ENCODE measurements around the gene WNT3A.

Gene WNT3A

GRCh38 chr1:228105996-228106799 is 99.4 kb downstream of the WNT3A start (continued):
- TF ChIP-seq TSHZ2 (CRISPR knock-in tag; IDR thresholded peaks at IDR 0.05) (no peak), PATZ1 (CRISPR knock-in tag; IDR thresholded peaks at IDR 0.05; ENCODE audit: borderline replicate concordance) (no peak), RARB (CRISPR knock-in tag; IDR thresholded peaks at IDR 0.05) (no peak), GLIS3 (CRISPR knock-in tag; IDR thresholded peaks at IDR 0.05) (no peak), CSRNP3 (CRISPR knock-in tag; IDR thresholded peaks at IDR 0.05) (no peak)

- ATAC-seq = no peak
- TF ChIP-seq ZFP3 (CRISPR knock-in tag; IDR thresholded peaks at IDR 0.05) (no peak), TCF4 (CRISPR knock-in tag; IDR thresholded peaks at IDR 0.05; ENCODE audit: borderline replicate concordance) (no peak)
These were observed 99.9 kb downstream of the WNT3A start for GRCh38 chr1:228106800-228107054.

- TF ChIP-seq TCF4 (CRISPR knock-in tag; IDR thresholded peaks at IDR 0.05; ENCODE audit: borderline replicate concordance) = no peak
- no peak for TF ChIP-seq ARNTL (CRISPR knock-in tag; IDR thresholded peaks at IDR 0.05; ENCODE audit: borderline replicate concordance, low read depth)
- TF ChIP-seq ZNF8 (CRISPR knock-in tag; IDR thresholded peaks at IDR 0.05) = no peak
- TF ChIP-seq CSRNP3 (CRISPR knock-in tag; IDR thresholded peaks at IDR 0.05) = no peak
- TF ChIP-seq ZFP30 (CRISPR knock-in tag; IDR thresholded peaks at IDR 0.05) = no peak
- TF ChIP-seq ZNF70 (CRISPR knock-in tag; IDR thresholded peaks at IDR 0.05) = no peak
- ATAC-seq = no peak
These were observed 100.8 kb downstream of the WNT3A start for GRCh38 chr1:228107636-228108035.

DNA sequence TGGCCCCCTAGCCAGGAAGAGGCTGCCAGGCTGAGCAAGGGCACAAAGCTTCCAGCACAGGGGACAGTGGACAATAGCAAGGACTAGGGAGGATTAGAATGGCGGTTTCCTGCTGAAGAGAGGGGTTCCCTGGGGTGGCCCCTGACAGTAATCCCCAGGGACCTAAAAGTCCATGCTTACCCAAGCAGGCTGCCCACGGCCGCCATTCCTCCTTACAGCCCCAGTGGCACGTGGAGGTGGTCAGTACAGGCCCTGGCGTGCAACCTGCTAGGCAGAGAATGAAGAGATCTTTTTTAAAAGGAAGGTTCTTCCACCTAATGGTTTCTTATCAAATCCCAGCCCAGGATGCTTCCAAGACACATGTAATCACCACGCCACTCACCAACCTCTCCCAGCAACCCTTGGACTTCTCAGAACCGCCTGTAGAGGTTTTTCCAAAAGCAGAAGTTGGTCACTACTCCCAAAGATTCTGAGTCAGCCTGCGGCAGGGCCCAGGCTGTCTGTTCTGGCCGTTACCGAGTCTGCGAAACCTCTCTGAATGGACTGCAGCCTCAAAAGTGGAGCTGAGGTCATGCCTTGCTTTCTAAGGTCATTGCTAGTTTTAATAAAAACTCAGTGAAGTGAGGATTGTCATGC is 101.4 kb downstream of the WNT3A start:
- no peak for ATAC-seq
- TF ChIP-seq ISL1 (CRISPR knock-in tag; IDR thresholded peaks at IDR 0.05) (no peak), RARB (CRISPR knock-in tag; IDR thresholded peaks at IDR 0.05) (no peak), ESRRG (CRISPR knock-in tag; IDR thresholded peaks at IDR 0.05) (no peak), OSR1 (CRISPR knock-in tag; IDR thresholded peaks at IDR 0.05) (no peak), ZFP30 (CRISPR knock-in tag; IDR thresholded peaks at IDR 0.05) (no peak), ARNTL (CRISPR knock-in tag; IDR thresholded peaks at IDR 0.05; ENCODE audit: borderline replicate concordance, low read depth) (no peak), ZNF8 (CRISPR knock-in tag; IDR thresholded peaks at IDR 0.05) (no peak)

DNA sequence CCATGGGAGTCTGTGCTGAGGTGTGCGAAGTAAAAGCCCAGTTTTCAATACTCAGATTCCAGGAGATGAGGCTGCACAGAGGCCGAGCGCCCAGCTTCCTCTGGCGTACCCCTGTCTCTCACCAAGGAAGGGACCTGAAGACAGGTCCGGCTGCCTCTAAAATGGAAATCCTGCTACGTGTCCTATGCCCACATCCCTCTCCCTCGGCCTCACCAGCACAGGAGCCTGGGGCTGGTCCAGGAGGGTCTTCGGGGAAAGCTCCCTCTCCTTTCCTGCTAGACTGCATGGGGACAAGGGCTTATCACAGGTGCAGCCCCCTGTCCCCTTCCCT is 101.9 kb downstream of the WNT3A start:
- ATAC-seq = no peak; the same call in 1 of the 3 replicates
- TF ChIP-seq PPARA (CRISPR knock-in tag; IDR thresholded peaks at IDR 0.05; ENCODE audit: borderline replicate concordance) = no peak
- TF ChIP-seq CSDC2 (CRISPR knock-in tag; IDR thresholded peaks at IDR 0.05) = no peak
- no peak for TF ChIP-seq TCF4 (CRISPR knock-in tag; IDR thresholded peaks at IDR 0.05; ENCODE audit: borderline replicate concordance)
- TF ChIP-seq ZFP30 (CRISPR knock-in tag; IDR thresholded peaks at IDR 0.05) = no peak
- TF ChIP-seq, protein P1, sequence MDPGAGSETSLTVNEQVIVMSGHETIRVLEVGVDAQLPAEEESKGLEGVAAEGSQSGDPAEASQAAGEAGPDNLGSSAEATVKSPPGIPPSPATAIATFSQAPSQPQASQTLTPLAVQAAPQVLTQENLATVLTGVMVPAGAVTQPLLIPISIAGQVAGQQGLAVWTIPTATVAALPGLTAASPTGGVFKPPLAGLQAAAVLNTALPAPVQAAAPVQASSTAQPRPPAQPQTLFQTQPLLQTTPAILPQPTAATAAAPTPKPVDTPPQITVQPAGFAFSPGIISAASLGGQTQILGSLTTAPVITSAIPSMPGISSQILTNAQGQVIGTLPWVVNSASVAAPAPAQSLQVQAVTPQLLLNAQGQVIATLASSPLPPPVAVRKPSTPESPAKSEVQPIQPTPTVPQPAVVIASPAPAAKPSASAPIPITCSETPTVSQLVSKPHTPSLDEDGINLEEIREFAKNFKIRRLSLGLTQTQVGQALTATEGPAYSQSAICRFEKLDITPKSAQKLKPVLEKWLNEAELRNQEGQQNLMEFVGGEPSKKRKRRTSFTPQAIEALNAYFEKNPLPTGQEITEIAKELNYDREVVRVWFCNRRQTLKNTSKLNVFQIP (CRISPR knock-in tag; IDR thresholded peaks at IDR 0.05; ENCODE audit: borderline replicate concordance, low read depth) = no peak
- TF ChIP-seq ZNF565 (CRISPR knock-in tag; conservative IDR thresholded peaks at IDR 0.05; ENCODE audit: low read depth) = no peak
- no peak for TF ChIP-seq RARB (CRISPR knock-in tag; IDR thresholded peaks at IDR 0.05)
- no peak for TF ChIP-seq TOX (CRISPR knock-in tag; IDR thresholded peaks at IDR 0.05; ENCODE audit: borderline replicate concordance)
- no peak for TF ChIP-seq ZNF70 (CRISPR knock-in tag; IDR thresholded peaks at IDR 0.05)
- TF ChIP-seq ZC3H10 (CRISPR knock-in tag; IDR thresholded peaks at IDR 0.05) = no peak
- TF ChIP-seq GLIS3 (CRISPR knock-in tag; IDR thresholded peaks at IDR 0.05) = no peak
- no peak for TF ChIP-seq BACH2 (CRISPR knock-in tag; IDR thresholded peaks at IDR 0.05; ENCODE audit: borderline replicate concordance)
- no peak for TF ChIP-seq ZFP3 (CRISPR knock-in tag; IDR thresholded peaks at IDR 0.05)
- TF ChIP-seq ZNF8 (CRISPR knock-in tag; IDR thresholded peaks at IDR 0.05) = no peak
- TF ChIP-seq, protein P2, sequence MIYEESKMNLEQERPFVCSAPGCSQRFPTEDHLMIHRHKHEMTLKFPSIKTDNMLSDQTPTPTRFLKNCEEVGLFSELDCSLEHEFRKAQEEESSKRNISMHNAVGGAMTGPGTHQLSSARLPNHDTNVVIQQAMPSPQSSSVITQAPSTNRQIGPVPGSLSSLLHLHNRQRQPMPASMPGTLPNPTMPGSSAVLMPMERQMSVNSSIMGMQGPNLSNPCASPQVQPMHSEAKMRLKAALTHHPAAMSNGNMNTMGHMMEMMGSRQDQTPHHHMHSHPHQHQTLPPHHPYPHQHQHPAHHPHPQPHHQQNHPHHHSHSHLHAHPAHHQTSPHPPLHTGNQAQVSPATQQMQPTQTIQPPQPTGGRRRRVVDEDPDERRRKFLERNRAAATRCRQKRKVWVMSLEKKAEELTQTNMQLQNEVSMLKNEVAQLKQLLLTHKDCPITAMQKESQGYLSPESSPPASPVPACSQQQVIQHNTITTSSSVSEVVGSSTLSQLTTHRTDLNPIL (CRISPR knock-in tag; IDR thresholded peaks at IDR 0.05; ENCODE audit: low read depth) = no peak
